GM19193 (cell line): ENCODE results near the gene KBTBD6.

Source experiments
- POLR2A ChIP-seq: IDR thresholded peaks from 4 replicates; pipeline ENCODE4 v1.6.1; 2011; ENCODE audit not compliant: insufficient read depth, insufficient read length; ENCODE audit errors: extremely low read depth

KBTBD6 gene

GRCh38 chr13:41079725-41080124, 52.9 kb downstream of the KBTBD6 start:
- TF ChIP-seq POLR2A: no peak
